Suppressor macrophage (primary cell): ENCODE data around the gene TNFAIP8.
A peak's percentile ranks its signal among the peaks of the same experiment; 100 is the strongest.
"Not testable (repeated sequence)": the region's sequence is repeated elsewhere in the genome, so short reads cannot be mapped to it uniquely, and the experiment has no call there.

Experiments used
- DNase-seq, 4 experiments: peaks; one replicate each; pipeline ENCODE4 v3.0.0-alpha.2; 2020 to 2022

The TNFAIP8 gene

GRCh38 chr5:119427060-119427459 is 71.2 kb downstream of the TNFAIP8 start:
- DNase-seq, result no peak

- DNase-seq, result peak in 3 of 4 experiments; percentile 49 to 68 (median 58)
Observed at GRCh38 chr5:119427596-119427995, 71.8 kb downstream of the TNFAIP8 start.

- peak in 1 of 4 experiments; percentile 44 for DNase-seq
Observed at GRCh38 chr5:119428166-119428565, 72.3 kb downstream of the TNFAIP8 start.

- DNase-seq, result not testable (repeated sequence)
Observed at GRCh38 chr5:119428574-119428973, 72.8 kb downstream of the TNFAIP8 start.

- DNase-seq, result not testable (repeated sequence)
Observed at GRCh38 chr5:119432674-119433237, 76.9 kb downstream of the TNFAIP8 start.

- peak; percentile 77 to 91 (median 84) for DNase-seq
Observed at GRCh38 chr5:119435436-119436132, 79.8 kb downstream of the TNFAIP8 start.

- not testable (repeated sequence) for DNase-seq
Observed at GRCh38 chr5:119437785-119438586, 82.2 kb downstream of the TNFAIP8 start.

- DNase-seq, result peak in 3 of 4 experiments; percentile 37 to 47 (median 38)
Observed at GRCh38 chr5:119438587-119438917, 82.7 kb downstream of the TNFAIP8 start.

- DNase-seq, result peak in 1 of 4 experiments; percentile 51
Observed at GRCh38 chr5:119439140-119439631, 83.4 kb downstream of the TNFAIP8 start.

- not testable (repeated sequence) for DNase-seq
Observed at GRCh38 chr5:119439632-119440031, 83.8 kb downstream of the TNFAIP8 start.

- DNase-seq, result not testable (repeated sequence)
Observed at GRCh38 chr5:119444643-119445042, 88.8 kb downstream of the TNFAIP8 start.

- DNase-seq, result no peak
Observed at GRCh38 chr5:119445544-119445943, 89.7 kb downstream of the TNFAIP8 start.
